K562 (cell line): Measurements from ENCODE around the gene LOXL3. TPM values are rescaled to one million over a fixed set of nuclear protein-coding genes. Genes with fewer than 3 reads are reported as not detected.

ENCODE experiments used
- CTCF ChIP-seq, 3 experiments: IDR thresholded peaks in 2 of 3; conservative IDR thresholded peaks in 1 of 3; 2 replicates each; pipeline ENCODE4 v1.5.1; 2011 to 2012; ENCODE audit warnings: low read length in 3 of 3, mild to moderate bottlenecking in 3 of 3, control low read depth in 2 of 3, improper control_type of control experiment in 1 of 3, inconsistent platforms in 1 of 3, low read depth in 1 of 3, mixed read lengths in 1 of 3, moderate library complexity in 1 of 3; ENCODE audit not compliant: insufficient read depth in 2 of 3
- FOXK2 ChIP-seq, 2 experiments: fragments of 450-650 bp; IDR thresholded peaks in 1 of 2; conservative IDR thresholded peaks in 1 of 2; 2 replicates each; pipeline ENCODE4 v1.6.1; 2016; ENCODE audit warnings: low read depth in 2 of 2, mild to moderate bottlenecking in 1 of 2
- FOXP1 ChIP-seq: sonication (generic); formaldehyde crosslinking; IDR thresholded peaks from 2 replicates; pipeline ENCODE4 v1.8.0; 2022; ENCODE audit warnings: mild to moderate bottlenecking, missing genetic modification reagents
- KLF16 ChIP-seq: IDR thresholded peaks from 2 replicates; pipeline ENCODE4 v1.6.1; 2016; ENCODE audit warnings: antibody characterized with exemption
- MNT ChIP-seq, 2 experiments: fragments of 450-650 bp; conservative IDR thresholded peaks; 2 replicates each; pipeline ENCODE4 v1.6.1; 2017; ENCODE audit warnings: mild to moderate bottlenecking in 2 of 2, moderate library complexity in 2 of 2
- PKNOX1 ChIP-seq: fragments of 450-650 bp; IDR thresholded peaks from 2 replicates; pipeline ENCODE4 v1.6.1; 2016
- RAD21 ChIP-seq, 2 experiments: fragments of 250-450 bp in 1 of 2; fragments of 450-650 bp in 1 of 2; sonication (Bioruptor Pico) in 1 of 2; formaldehyde crosslinking in 1 of 2; IDR thresholded peaks in 1 of 2; conservative IDR thresholded peaks in 1 of 2; 2 replicates each; pipeline versions ENCODE4 v1.4.0 to v1.8.0; 2020 to 2022; ENCODE audit warnings: mild to moderate bottlenecking in 2 of 2, moderate library complexity in 1 of 2
- RCOR1 ChIP-seq, 2 experiments: IDR thresholded peaks; 2 replicates each; pipeline ENCODE4 v1.6.1; 2012; ENCODE audit warnings: low read depth in 2 of 2, low read length in 2 of 2, borderline replicate concordance in 1 of 2, improper control_type of control experiment in 1 of 2
- XRCC3 ChIP-seq: fragments of 450-650 bp; IDR thresholded peaks from 2 replicates; pipeline ENCODE4 v1.6.1; 2017; ENCODE audit warnings: mild to moderate bottlenecking, moderate library complexity
- ZBTB1 ChIP-seq: sonication (generic); formaldehyde crosslinking; IDR thresholded peaks from 2 replicates; pipeline ENCODE4 v1.8.1; 2023; ENCODE audit warnings: missing genetic modification reagents, low read depth, mild to moderate bottlenecking, borderline replicate concordance
- ZNF12 ChIP-seq: sonication (generic); formaldehyde crosslinking; IDR thresholded peaks from 2 replicates; pipeline ENCODE4 v1.4.0; 2020; ENCODE audit warnings: mild to moderate bottlenecking, missing genetic modification reagents
- ZNF584 ChIP-seq: fragments of 200-800 bp; sonication (Bioruptor generic); IDR thresholded peaks from 2 replicates; pipeline ENCODE4 v1.6.1; 2016; ENCODE audit warnings: low read depth, mild to moderate bottlenecking, missing genetic modification characterization, missing compliant biosample characterization
- ZNF75A ChIP-seq: fragments of 450-650 bp; formaldehyde crosslinking; IDR thresholded peaks from 2 replicates; pipeline ENCODE4 v1.4.0; 2020; ENCODE audit warnings: mild to moderate bottlenecking
- polyA plus RNA-seq, 8 experiments: library from polyadenylated mRNA; depleted of rRNA in 4 of 8; stranded (reverse) in 5 of 8; unstranded in 3 of 8; fragments of >200 nt; fragmentation: Nextera tagmentation in 2 of 8; fragmentation: Illumina TruSeq in 1 of 8; extraction: Ambion mirVana in 2 of 8; extraction: Trizol in 1 of 8; gene quantifications; 2 replicates each; pipeline versions ENCODE4 v1.2.1 to v1.2.3, GENCODE V29; 2011 to 2014; ENCODE audit warnings: inconsistent platforms in 1 of 8, missing spikeins in 1 of 8
- total RNA-seq, 7 experiments: library from RNA; depleted of rRNA in 6 of 7; stranded (reverse); fragments of >200 nt in 6 of 7; fragmentation: Illumina TruSeq in 2 of 7; extraction: Trizol in 2 of 7; gene quantifications; 2 replicates each; pipeline versions ENCODE4 v1.2.1 to v1.2.3, GENCODE V29; 2011 to 2021; ENCODE audit warnings: low replicate concordance in 1 of 7

LOXL3 gene
- total and polyA plus RNA-seq, 9 of the 15 experiments (the other 6 are each of a cell fraction or from before 2014, with no cell fraction given), result 0.22 to 0.99 (median 0.31) TPM

- TF ChIP-seq ZNF75A, result no peak
- TF ChIP-seq ZBTB1 (CRISPR knock-in tag), result no peak
- TF ChIP-seq PKNOX1, result peak; percentile 34; the same call in 1 of the 2 replicates
- TF ChIP-seq FOXK2 (conservative IDR thresholded peaks at IDR 0.05 in 1 of 2, IDR thresholded peaks at IDR 0.05 in 1 of 2; ENCODE audit: low read depth in 2 of 2), result 0 out of 4 replicates have a peak, but pooled peaks of 1 of the 2 experiments have one; percentile 24
- TF ChIP-seq ZNF12 (CRISPR knock-in tag), result no peak
- no peak for TF ChIP-seq XRCC3
- no peak for TF ChIP-seq KLF16
- TF ChIP-seq CTCF (IDR thresholded peaks at IDR 0.05 in 2 of 3, conservative IDR thresholded peaks at IDR 0.05 in 1 of 3; ENCODE audit: insufficient read depth in 2 of 3, low read depth in 1 of 3, low read length in 3 of 3), result peak in 1 of 3 experiments; percentile 57; a peak in 2 of 6 replicates
- TF ChIP-seq RCOR1 (IDR thresholded peaks at IDR 0.05; ENCODE audit: borderline replicate concordance in 1 of 2, low read depth in 2 of 2, low read length in 2 of 2), result no peak
- no peak for TF ChIP-seq ZNF584 (CRISPR knock-in tag)
- peak; percentile 57 to 67 for TF ChIP-seq RAD21 (CRISPR knock-in tag; conservative IDR thresholded peaks at IDR 0.05 in 1 of 2, IDR thresholded peaks at IDR 0.05 in 1 of 2)
- TF ChIP-seq MNT (conservative IDR thresholded peaks at IDR 0.05), result no peak
- no peak for TF ChIP-seq FOXP1 (CRISPR knock-in tag)
Observed at GRCh38 chr2:74585406-74586185, 31.9 kb upstream of the LOXL3 start (continued).
